GM21515 (cell line): ENCODE results near the gene CD200R1L.
"Not testable (repeated sequence)": the region's sequence is repeated elsewhere in the genome, so short reads cannot be mapped to it uniquely, and the experiment has no call there.

Experiments
- ATAC-seq: cut with Tn5 transposase; IDR thresholded peaks from one replicate; pipeline ENCODE4 v1.9.1; 2021; ENCODE audit not compliant: unreplicated experiment

The CD200R1L gene

GRCh38 chr3:112846764-112847163 is at the start of gene CD200R1L:
Gene CD200R1L (minus strand): TSS chr3:112846864. CDS start chr3:112829367, 17,497 bp downstream.
- ATAC-seq, result no peak

- no peak for ATAC-seq
Observed at GRCh38 chr3:112894258-112894657, 47.6 kb upstream of the CD200R1L start.

DNA sequence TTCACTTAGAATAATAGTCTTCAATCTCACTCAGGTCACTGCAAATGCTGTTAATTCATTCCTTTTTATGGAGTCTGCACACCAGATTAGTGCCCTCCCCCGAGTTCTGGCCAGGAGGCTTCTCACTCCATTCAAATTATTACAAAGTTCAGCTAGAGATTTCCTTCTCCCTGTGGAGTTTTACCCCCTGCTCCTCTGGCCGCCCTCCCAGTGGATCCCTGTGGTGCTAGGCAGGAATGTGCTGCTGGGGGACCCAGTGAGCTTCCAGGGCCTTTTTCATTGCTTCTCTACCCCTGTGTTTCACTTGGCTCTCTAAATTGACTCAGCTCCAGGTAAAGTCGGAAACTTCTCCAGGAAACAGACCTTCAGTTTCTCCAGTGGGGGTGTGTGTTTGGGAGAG is 42.7 kb upstream of the CD200R1L start:
- no peak for ATAC-seq

DNA sequence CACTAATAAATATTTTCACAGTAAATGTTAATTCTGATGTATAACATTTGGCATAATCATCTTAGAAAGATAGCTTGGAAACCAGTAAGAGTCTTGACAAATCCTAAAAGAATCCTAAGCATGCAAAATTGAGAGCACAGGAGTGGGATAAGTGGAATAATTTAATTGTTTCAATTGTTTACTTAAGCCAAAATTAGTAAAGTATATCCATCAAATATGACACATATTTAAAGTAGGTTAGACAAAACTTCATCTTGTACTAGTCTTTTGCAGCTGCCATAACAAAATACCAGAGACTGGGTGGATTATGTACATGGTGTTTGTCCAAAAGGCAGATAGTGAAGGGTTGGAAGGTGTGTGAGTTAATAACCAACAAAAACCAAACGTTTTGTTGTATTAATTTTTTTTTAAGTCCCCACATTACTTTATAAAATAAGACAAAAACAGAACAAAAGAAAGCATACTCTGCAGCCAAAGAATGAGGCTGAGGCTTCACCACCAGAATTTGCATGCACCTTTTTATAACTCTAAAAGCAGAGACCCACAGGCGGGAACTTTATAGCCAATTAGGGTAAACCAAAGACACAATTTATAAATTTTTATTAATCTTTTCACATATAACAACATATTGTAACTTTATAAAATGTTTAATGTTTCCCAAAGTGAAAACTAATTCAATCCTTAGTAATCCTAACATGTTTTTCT is 41.9 kb upstream of the CD200R1L start:
- ATAC-seq, result no peak

DNA sequence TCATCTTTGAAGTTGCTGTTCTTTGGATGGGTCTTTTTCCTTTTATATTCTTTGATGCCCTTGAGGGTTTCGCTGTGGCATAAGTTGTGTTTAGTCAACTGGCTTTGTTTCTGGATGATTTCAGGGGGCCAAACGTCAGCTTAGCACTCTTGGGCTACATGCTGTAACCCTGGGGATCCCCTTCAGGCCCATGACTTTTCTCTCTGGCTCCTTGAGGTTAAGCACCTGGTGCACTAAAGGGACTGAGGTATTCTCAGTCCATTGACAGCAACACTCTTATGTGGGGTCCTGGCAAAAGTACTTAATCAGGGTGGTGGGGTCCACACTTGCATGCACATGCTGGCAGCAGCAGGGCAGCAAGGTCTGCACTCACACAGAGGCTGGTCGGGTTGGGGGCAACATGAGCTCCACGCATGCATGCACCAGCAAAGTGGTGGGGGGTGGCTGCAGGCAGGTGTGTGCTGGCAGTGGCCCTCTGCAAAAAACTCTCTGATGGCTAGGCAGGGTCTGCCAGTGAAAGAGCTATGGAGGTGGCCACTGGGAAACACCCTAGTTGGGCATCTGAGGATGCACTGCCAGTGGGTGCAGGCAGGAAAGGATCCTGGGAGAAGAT is 38.1 kb upstream of the CD200R1L start:
- ATAC-seq, result no peak

- ATAC-seq, result no peak
Observed at GRCh38 chr3:112881891-112882290, 35.2 kb upstream of the CD200R1L start.

GRCh38 chr3:112875561-112875960 is 28.9 kb upstream of the CD200R1L start:
- ATAC-seq, result no peak

GRCh38 chr3:112874725-112875124 is 28.1 kb upstream of the CD200R1L start:
- no peak for ATAC-seq

DNA sequence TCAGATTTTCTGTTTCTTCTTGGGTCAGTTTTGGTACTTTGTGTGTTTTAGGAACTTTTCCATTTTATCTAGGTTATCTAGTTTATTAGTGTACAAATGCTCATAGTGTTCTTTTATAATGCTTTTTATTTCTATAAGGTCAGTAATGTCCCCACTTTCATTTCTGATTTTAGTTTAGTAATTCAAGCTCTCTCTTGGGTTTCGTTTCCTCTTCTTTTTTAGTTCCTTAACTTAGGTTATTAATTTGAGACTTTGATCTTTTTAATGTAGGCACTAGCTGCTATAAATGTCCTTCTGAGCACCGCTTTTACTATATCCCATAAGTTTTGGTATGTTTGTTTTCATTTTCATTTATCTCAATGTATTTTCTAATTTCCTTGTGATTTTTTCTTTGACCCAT is 27.0 kb upstream of the CD200R1L start:
- ATAC-seq, result no peak

- ATAC-seq, result no peak
Observed at GRCh38 chr3:112871735-112872134, 25.1 kb upstream of the CD200R1L start.

DNA sequence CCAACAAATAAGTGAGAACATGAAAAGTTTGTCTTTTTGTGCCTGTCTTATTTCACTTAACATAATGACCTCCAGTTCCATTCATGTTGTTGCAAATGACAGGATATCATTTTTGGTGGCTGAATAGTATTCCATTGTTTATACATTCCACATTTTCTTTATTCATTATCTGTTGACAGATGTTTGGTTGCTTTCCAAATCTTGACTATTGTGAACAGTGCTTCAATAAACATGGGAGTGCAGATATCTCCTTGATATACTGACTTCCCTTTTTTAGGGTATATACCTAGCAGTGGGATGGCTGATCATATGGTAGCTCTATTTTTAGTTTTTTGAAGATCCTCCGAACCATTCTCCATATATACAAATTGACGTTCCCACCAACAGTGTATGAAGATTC is 19.1 kb upstream of the CD200R1L start:
- no peak for ATAC-seq

DNA sequence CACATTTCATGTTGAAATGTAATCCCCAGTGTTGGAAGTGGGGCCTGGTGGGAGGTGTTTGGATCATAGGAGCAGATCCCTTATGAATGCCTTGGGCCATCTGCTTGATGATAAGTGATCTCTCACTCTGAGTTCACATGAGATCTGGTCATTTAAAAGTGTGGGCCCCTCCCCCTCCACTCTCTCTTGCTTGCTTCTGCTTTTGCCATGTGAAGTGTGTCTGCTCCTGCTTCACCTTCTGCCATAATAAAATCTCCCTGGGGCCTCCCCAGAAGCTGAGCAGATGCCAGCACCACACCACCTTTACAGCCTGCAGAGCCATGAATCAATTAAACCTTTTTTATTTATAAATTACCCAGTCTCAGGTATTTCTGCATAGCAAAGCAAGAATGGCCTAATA is 14.2 kb upstream of the CD200R1L start:
- ATAC-seq, result no peak

- peak; percentile 54 for ATAC-seq
Observed at GRCh38 chr3:112858410-112859069, 11.9 kb upstream of the CD200R1L start.

GRCh38 chr3:112857526-112857925 is 10.9 kb upstream of the CD200R1L start:
- ATAC-seq, result no peak

DNA sequence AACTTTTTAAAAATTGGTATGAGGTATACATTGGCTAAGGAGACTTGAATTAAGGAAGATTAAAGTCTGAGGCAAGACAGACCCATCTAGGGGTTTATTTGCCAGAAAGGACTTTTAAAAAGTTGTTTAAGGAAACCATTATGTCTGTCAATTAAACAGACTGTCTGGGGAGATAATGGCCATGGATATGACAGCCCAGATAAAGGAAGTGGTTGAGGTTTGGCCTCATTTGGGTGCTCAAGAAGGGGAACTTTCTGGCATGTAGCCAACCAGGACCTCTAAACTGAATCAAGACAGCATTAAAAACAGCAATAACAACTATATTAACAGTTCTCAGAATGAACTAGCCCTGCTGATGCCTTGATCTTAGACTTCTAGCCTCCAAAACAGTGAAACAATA is 9.9 kb upstream of the CD200R1L start:
- ATAC-seq, result no peak

GRCh38 chr3:112855883-112856282 is 9.2 kb upstream of the CD200R1L start:
- ATAC-seq, result no peak

- ATAC-seq, result not testable (repeated sequence)
Observed at GRCh38 chr3:112855074-112855473, 8.4 kb upstream of the CD200R1L start.

GRCh38 chr3:112848196-112848595 is 1.5 kb upstream of the CD200R1L start:
- no peak for ATAC-seq

DNA sequence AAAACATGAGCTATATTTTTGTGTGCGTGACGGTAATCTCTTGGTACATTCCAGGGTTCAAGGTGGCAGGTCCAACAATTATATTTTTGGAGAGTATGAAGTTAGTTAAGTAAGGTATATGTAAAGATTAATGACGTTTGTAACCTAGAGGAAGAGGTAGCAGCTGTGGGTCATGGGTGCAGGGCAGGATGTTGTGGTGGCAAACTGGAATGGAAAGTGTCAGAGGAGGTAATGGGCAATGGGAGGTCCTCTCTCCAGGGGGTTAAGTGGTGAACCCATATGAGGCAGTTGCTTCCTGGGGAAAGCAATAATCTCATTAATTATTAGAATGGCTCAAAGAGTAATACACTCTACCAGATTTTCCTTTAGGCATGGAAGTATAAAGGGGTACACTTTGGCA is 1.0 kb upstream of the CD200R1L start:
- no peak for ATAC-seq

DNA sequence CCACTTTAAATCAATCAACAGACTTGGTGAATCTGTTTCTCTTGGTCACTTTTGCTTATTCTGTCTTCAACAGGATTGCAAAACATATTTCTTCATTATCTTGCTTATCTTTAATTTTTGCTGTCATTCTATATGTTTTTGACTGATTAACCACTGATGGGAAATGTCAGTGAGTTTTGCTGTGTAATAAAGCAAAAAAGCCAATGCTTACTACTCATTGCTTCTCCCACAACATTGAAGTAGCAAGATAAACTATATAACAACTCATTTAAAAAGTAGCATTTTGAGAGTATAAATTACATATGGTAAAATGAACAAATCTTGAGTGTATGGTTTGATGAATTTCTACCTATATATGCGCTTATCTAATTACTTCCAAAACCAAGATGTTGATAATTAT is 892 bp downstream of the CD200R1L start:
- no peak for ATAC-seq

DNA sequence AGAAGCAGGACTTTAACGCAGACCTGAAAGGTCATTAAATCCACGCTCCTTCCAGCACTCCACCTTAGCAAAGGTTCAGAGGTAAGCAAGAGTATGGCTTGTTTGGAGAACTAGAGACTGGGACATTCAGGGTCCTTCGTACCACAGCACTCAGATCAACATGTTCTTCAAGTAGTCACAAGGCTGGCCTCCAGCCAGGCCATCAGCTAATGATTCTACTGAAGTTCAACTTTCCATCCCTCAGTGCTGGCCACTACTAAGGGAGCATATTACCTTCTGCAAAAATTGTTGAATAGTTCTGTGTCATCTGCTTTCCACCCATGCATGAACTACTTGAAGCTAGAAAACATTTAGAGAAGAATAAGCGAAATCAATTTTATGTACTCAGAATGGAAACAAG is 17.6 kb downstream of the CD200R1L start:
- ATAC-seq, result no peak
